ENCODE data around the gene BCL11A. TPM values are rescaled to one million over a fixed set of nuclear protein-coding genes. Genes with fewer than 3 reads are reported as not detected.

BCL11A gene
- total and polyA plus RNA-seq, 10 donors: 41.1 to 121 (median 84.0) TPM

GRCh38 chr2:60569680-60570111 is 16.2 kb upstream of the BCL11A start:
- Histone ChIP-seq H3K4me1 (peaks cover 5 to 29% (median 18%) of the 10 kb centered on the region in 6 donors), H3K27ac (no peak overlapping the region), H3K9me3 (no peaks in the 10 kb centered on the region), H3K36me3 (no peaks in the 10 kb centered on the region), H3K27me3 (replicated peaks in 1 of 7) (peaks cover 3 to 79% (median 40%) of the 10 kb centered on the region in 7 donors), H3K4me3 (peak overlapping the region in 7 of 8 donors; percentile 19 to 64 (median 37))
- WGBS, 5 donors: 1 to 5% (median 2%) methylated on average over 13 of the region's 13 CpGs
- DNase-seq: no peak
- no peak for TF ChIP-seq POLR2A (IDR thresholded peaks at IDR 0.05)
- no peak for TF ChIP-seq POLR2AphosphoS5 (IDR thresholded peaks at IDR 0.05)
- TF ChIP-seq CTCF (IDR thresholded peaks at IDR 0.05 in 8 of 11, conservative IDR thresholded peaks at IDR 0.05 in 3 of 11): no peak
- intact Hi-C loops (cut with DNase I; ENCODE audit: low total_unique reads): no loop called here

- Histone ChIP-seq H3K36me3 (no peaks in the 10 kb centered on the region), H3K4me1 (peaks cover 5 to 29% (median 18%) of the 10 kb centered on the region in 6 donors), H3K9me3 (no peaks in the 10 kb centered on the region), H3K27ac (no peak overlapping the region), H3K27me3 (replicated peaks in 1 of 7) (peaks cover 3 to 86% (median 40%) of the 10 kb centered on the region in 7 donors), H3K4me3 (no peak overlapping the region)
- intact Hi-C loops (cut with DNase I; ENCODE audit: low total_unique reads): no loop called here
- 64 to 76% (median 67%) methylated on average over 11 of the region's 11 CpGs for WGBS, 5 donors
- TF ChIP-seq CTCF (IDR thresholded peaks at IDR 0.05 in 8 of 11, conservative IDR thresholded peaks at IDR 0.05 in 3 of 11) (no peak), POLR2AphosphoS5 (IDR thresholded peaks at IDR 0.05) (no peak), POLR2A (IDR thresholded peaks at IDR 0.05) (no peak)
- no peak for DNase-seq
Observed at GRCh38 chr2:60567919-60568768, 14.7 kb upstream of the BCL11A start.

- Histone ChIP-seq H3K4me1 (peaks cover 5 to 29% (median 18%) of the 10 kb centered on the region in 6 donors), H3K36me3 (no peaks in the 10 kb centered on the region), H3K4me3 (no peak overlapping the region), H3K27me3 (replicated peaks in 1 of 7) (peaks cover 3 to 84% (median 40%) of the 10 kb centered on the region in 7 donors), H3K27ac (no peak overlapping the region), H3K9me3 (no peaks in the 10 kb centered on the region)
- 87 to 96% (median 95%) methylated on average over 4 of the region's 4 CpGs for WGBS, 5 donors
- no peak for DNase-seq
- intact Hi-C loops (cut with DNase I; ENCODE audit: low total_unique reads): no loop called here
- no peak for TF ChIP-seq POLR2A (IDR thresholded peaks at IDR 0.05)
- no peak for TF ChIP-seq POLR2AphosphoS5 (IDR thresholded peaks at IDR 0.05)
- TF ChIP-seq CTCF (IDR thresholded peaks at IDR 0.05 in 8 of 11, conservative IDR thresholded peaks at IDR 0.05 in 3 of 11): no peak
Observed at GRCh38 chr2:60567096-60567495, 13.6 kb upstream of the BCL11A start.

- Histone ChIP-seq H3K36me3 (no peaks in the 10 kb centered on the region), H3K27me3 (replicated peaks in 1 of 7) (peaks cover 3 to 74% (median 26%) of the 10 kb centered on the region in 7 donors), H3K4me3 (no peak overlapping the region), H3K27ac (no peak overlapping the region), H3K4me1 (peaks cover 5 to 27% (median 17%) of the 10 kb centered on the region in 6 donors), H3K9me3 (no peaks in the 10 kb centered on the region)
- no peak for TF ChIP-seq POLR2AphosphoS5 (IDR thresholded peaks at IDR 0.05)
- TF ChIP-seq CTCF (IDR thresholded peaks at IDR 0.05 in 8 of 11, conservative IDR thresholded peaks at IDR 0.05 in 3 of 11): peak in 8 of 11 experiments; percentile 20 to 44 (median 32)
- TF ChIP-seq POLR2A (IDR thresholded peaks at IDR 0.05): no peak
- intact Hi-C loops (cut with DNase I; ENCODE audit: low total_unique reads): no loop called here
- WGBS, 5 donors: 3 to 7% (median 5%) methylated on average over 3 of the region's 3 CpGs
- no peak for DNase-seq
Observed at GRCh38 chr2:60565472-60565871, 12.0 kb upstream of the BCL11A start.
